Stomach (tissue), 9 donors: ENCODE data around the gene RASAL2. TPM values are rescaled to one million over a fixed set of nuclear protein-coding genes. Genes with fewer than 3 reads are reported as not detected.
A peak's percentile ranks its signal among the peaks of the same experiment; 100 is the strongest.

Source experiments
- DNase-seq, 2 donors: peaks; one replicate each; pipeline versions ENCODE4 v3.0.0 to v3.0.0-alpha.2; 2013 to 2019
- H3K27ac ChIP-seq, 5 donors: fragments of 200-600 bp in 4 of 5; sonication (generic) in 4 of 5; one replicate each; pipeline ENCODE4 v1.5.1; 2013 to 2019; ENCODE audit warnings: mild to moderate bottlenecking in 1 of 5, moderate library complexity in 1 of 5
- H3K27me3 ChIP-seq, 3 donors: fragments of 200-600 bp; sonication (generic); one replicate each; pipeline ENCODE4 v1.5.1; 2017 to 2019; ENCODE audit warnings: mixed run types in 1 of 3
- H3K36me3 ChIP-seq, 4 donors: fragments of 200-600 bp; sonication (generic); 1 replicate in 3 of 4; 2 replicates in 1 of 4; pipeline ENCODE4 v1.5.1; 2016 to 2019
- H3K4me1 ChIP-seq, 4 donors: fragments of 200-600 bp; sonication (generic); one replicate each; pipeline ENCODE4 v1.5.1; 2016 to 2019
- H3K4me3 ChIP-seq, 4 donors: fragments of 200-600 bp; sonication (generic) in 3 of 4; one replicate each; pipeline ENCODE4 v1.5.1; 2016 to 2019; ENCODE audit warnings: mild to moderate bottlenecking in 1 of 4
- H3K9me3 ChIP-seq, 4 donors: fragments of 200-600 bp; sonication (generic); one replicate each; pipeline ENCODE4 v1.5.1; 2016 to 2019
- EP300 ChIP-seq: sonication (generic); formaldehyde crosslinking; IDR thresholded peaks from one replicate; pipeline ENCODE4 v1.6.1; 2017; ENCODE audit warnings: antibody characterized with exemption
- POLR2A ChIP-seq, 4 donors: fragments of 450-650 bp; IDR thresholded peaks; one replicate each; pipeline ENCODE4 v1.6.1; 2016; ENCODE audit warnings: antibody characterized with exemption in 4 of 4, control low read depth in 2 of 4, mild to moderate bottlenecking in 1 of 4, moderate library complexity in 1 of 4
- POLR2AphosphoS5 ChIP-seq, 3 donors: sonication (generic); formaldehyde crosslinking; IDR thresholded peaks; one replicate each; pipeline ENCODE4 v1.6.1; 2016; ENCODE audit warnings: antibody characterized with exemption in 3 of 3
- WGBS, 5 donors: extraction: QIAGEN DNeasy Blood & Tissue Kit in 3 of 5; methylation state at CpG; one replicate each; pipeline versions ENCODE4 v1.1.5 to v1.1.7; 2013 to 2018; 5-methylcytosine and 5-hydroxymethylcytosine counted together
- intact Hi-C: fragments of 100-400 bp; cut with DNase I; formaldehyde crosslinking; loops from one replicate; pipeline ENCODE4 v1.15.1; 2023; ENCODE audit warnings: low total_unique reads
- polyA plus RNA-seq, 3 donors: library from polyadenylated mRNA; stranded (reverse); fragments of 200-250 nt; gene quantifications; one replicate each; pipeline ENCODE4 v1.2.3, GENCODE V29; 2013
- total RNA-seq, 5 donors: library from RNA; depleted of rRNA; stranded (reverse); fragments of >200 nt; gene quantifications; one replicate each; pipeline versions ENCODE4 v1.1.0 to v1.2.3, GENCODE V29; 2014 to 2016
- TF ChIP-seq, protein P1 (sequence below), 7 experiments: fragments of 450-650 bp in 4 of 7; fragments of 200-600 bp in 3 of 7; sonication (generic) in 3 of 7; IDR thresholded peaks; one replicate each; pipeline ENCODE4 v1.5.1; 2016 to 2019; ENCODE audit warnings: antibody characterized with exemption in 7 of 7, control low read depth in 2 of 7, mild to moderate bottlenecking in 1 of 7
- donor health status: healthy with polysubstance abuse.
- donor health status: Bipolar disorder and iron deficiency.
- donor health status: healthy.

RASAL2 gene
- total and polyA plus RNA-seq, 8 donors: 1.2 to 47.5 (median 14.3) TPM

DNA sequence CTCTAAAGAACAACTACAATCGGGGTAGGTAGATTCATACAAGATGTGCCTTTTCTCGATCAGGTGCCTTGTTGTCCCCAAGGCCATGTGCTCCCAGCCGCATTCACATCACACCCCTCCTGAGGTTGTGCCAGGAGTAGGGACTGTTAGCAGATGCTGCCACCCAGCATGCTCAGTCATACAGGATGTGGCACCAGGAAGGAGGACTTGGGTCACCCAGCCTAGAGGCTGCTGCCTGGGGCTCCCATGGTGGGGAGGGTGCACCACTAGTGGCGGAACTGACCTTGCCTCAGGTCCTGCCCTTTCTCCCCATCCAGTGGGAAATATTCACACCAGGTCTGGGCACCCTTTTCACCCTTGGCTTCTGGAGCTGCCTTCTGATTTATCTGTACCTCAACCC, 427.3 kb downstream of the RASAL2 start:
- intact Hi-C loops: no loop called here
- Histone ChIP-seq H3K4me3 (no peak overlapping the region), H3K27ac (no peak overlapping the region), H3K27me3 (no peaks in the 10 kb centered on the region), H3K36me3 (no peaks in the 10 kb centered on the region), H3K4me1 (no peaks in the 10 kb centered on the region), H3K9me3 (no peaks in the 10 kb centered on the region)
- WGBS, 5 donors: 91 to 97% (median 95%) methylated on average over 3 to 4 of the region's 4 CpGs
- TF ChIP-seq POLR2A (IDR thresholded peaks at IDR 0.05) (no peak), POLR2AphosphoS5 (IDR thresholded peaks at IDR 0.05) (no peak), EP300 (no peak)
- TF ChIP-seq, protein P1, sequence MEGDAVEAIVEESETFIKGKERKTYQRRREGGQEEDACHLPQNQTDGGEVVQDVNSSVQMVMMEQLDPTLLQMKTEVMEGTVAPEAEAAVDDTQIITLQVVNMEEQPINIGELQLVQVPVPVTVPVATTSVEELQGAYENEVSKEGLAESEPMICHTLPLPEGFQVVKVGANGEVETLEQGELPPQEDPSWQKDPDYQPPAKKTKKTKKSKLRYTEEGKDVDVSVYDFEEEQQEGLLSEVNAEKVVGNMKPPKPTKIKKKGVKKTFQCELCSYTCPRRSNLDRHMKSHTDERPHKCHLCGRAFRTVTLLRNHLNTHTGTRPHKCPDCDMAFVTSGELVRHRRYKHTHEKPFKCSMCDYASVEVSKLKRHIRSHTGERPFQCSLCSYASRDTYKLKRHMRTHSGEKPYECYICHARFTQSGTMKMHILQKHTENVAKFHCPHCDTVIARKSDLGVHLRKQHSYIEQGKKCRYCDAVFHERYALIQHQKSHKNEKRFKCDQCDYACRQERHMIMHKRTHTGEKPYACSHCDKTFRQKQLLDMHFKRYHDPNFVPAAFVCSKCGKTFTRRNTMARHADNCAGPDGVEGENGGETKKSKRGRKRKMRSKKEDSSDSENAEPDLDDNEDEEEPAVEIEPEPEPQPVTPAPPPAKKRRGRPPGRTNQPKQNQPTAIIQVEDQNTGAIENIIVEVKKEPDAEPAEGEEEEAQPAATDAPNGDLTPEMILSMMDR (IDR thresholded peaks at IDR 0.05): no peak
- DNase-seq: no peak

DNA sequence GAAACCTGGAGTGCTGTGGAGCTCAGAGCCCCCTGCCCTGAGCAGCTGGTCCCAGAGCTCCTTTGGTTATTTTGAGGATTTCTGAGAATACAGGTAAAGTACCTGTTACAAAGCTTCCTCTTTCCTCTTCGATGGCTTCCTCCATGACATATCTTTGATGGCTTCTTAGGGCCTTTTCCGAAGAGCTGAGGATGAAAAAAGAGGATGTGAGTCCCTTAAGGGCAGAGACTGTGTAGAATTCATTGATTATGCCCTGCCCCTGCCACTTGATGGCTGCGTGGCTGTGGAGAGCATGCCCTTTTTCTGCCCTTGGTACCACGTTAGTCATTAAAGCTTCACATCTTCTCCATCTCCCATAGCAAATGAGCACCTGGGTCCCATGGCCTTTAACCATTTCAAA, 433.2 kb downstream of the RASAL2 start:
- Histone ChIP-seq H3K9me3 (no peaks in the 10 kb centered on the region), H3K27ac (no peak overlapping the region), H3K4me1 (peaks cover 0 to 3% (median 2%) of the 10 kb centered on the region in 4 donors), H3K27me3 (no peaks in the 10 kb centered on the region), H3K4me3 (no peak overlapping the region), H3K36me3 (no peaks in the 10 kb centered on the region)
- TF ChIP-seq POLR2A (IDR thresholded peaks at IDR 0.05) (no peak), POLR2AphosphoS5 (IDR thresholded peaks at IDR 0.05) (no peak), EP300 (no peak)
- TF ChIP-seq, protein P1 (IDR thresholded peaks at IDR 0.05): no peak
- WGBS, 5 donors: 83 to 93% (median 89%) methylated on average over 4 of the region's 4 CpGs
- intact Hi-C loops: no loop called here
- no peak for DNase-seq

DNA sequence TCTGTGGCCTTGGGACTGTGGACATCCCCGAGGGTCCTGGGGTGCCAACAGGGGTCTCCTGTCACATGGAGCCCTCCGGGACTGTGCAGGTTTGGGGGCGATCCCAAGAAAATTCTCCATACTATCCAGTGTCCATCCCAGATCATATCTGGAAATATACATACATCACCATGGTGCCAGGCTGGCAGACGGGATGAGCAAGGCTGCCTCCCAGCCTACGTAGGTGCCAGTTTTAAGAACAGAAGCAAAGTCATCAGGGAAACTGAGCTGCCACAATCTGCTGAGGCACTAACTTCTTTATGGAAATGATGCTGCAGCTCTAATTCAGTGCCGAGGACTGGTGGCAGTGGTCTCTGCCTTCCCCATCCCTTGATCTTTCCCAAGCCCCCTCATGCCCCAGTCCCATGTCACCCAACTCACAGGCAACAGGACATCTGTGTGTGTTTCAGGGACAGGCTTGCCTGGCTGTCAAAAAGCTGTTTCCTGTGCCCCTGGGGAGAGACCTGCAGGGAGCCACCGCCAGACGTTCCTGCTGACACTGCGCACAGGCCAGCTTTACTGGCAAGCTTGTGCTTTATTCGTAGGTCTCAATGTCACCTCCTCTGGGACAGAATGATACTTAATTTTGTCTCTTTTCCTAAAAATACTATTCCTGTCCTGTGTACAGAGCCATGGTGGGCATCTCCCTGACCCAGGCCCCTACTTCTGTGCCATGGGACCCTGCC, 434.5 kb downstream of the RASAL2 start:
- no peaks in the 10 kb centered on the region for H3K9me3 ChIP-seq
- H3K27ac ChIP-seq: no peak overlapping the region
- no peaks in the 10 kb centered on the region for H3K27me3 ChIP-seq
- no peak overlapping the region for H3K4me3 ChIP-seq
- peak in 1 of 2 donors; percentile 21 for DNase-seq
- WGBS, 5 donors: 83 to 91% (median 88%) methylated on average over 10 of the region's 10 CpGs
- TF ChIP-seq EP300 (no peak), POLR2A (IDR thresholded peaks at IDR 0.05) (no peak), POLR2AphosphoS5 (IDR thresholded peaks at IDR 0.05) (no peak)
- TF ChIP-seq, protein P1 (IDR thresholded peaks at IDR 0.05): no peak
- H3K36me3 ChIP-seq: no peaks in the 10 kb centered on the region
- H3K4me1 ChIP-seq: peaks cover 0 to 9% (median 4%) of the 10 kb centered on the region in 4 donors
- intact Hi-C loops: no loop called here

DNA sequence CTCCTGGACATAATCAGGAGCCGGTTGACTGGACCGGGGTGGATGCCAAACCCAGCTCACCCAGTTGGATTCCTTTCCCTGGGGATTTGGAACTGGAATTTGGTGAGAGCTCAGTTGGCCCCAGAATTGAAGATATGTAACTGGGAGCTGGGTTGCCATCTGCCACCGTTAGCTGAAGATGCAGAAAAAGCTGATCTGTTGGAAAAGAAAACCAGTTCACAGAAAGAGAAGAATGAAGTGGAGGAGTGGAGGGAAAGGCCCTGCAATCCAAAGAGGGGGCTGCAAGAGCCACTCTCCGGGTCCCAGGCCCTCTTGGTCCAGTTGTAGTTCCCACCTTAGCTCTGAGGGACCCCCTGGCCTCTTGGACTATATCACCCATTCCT, 435.0 kb downstream of the RASAL2 start:
- no peak overlapping the region for H3K4me3 ChIP-seq
- intact Hi-C loops: no loop called here
- no peaks in the 10 kb centered on the region for H3K9me3 ChIP-seq
- TF ChIP-seq EP300 (no peak), POLR2AphosphoS5 (IDR thresholded peaks at IDR 0.05) (no peak), POLR2A (IDR thresholded peaks at IDR 0.05) (no peak)
- TF ChIP-seq, protein P1 (IDR thresholded peaks at IDR 0.05): no peak
- no peak for DNase-seq
- H3K27ac ChIP-seq: no peak overlapping the region
- H3K36me3 ChIP-seq: no peaks in the 10 kb centered on the region
- WGBS, 5 donors: 81 to 92% (median 85%) methylated on average over 4 of the region's 4 CpGs
- H3K4me1 ChIP-seq: peaks cover 0 to 9% (median 4%) of the 10 kb centered on the region in 4 donors
- no peaks in the 10 kb centered on the region for H3K27me3 ChIP-seq
